ENCODE data around the gene SGTA. TPM values are rescaled to one million over a fixed set of nuclear protein-coding genes. Genes with fewer than 3 reads are reported as not detected.

SGTA gene
- total and polyA plus RNA-seq, 9 of the 15 experiments (the other 6 are each of a cell fraction or from before 2014, with no cell fraction given), result 1.4 to 110 (median 49.9) TPM

DNA sequence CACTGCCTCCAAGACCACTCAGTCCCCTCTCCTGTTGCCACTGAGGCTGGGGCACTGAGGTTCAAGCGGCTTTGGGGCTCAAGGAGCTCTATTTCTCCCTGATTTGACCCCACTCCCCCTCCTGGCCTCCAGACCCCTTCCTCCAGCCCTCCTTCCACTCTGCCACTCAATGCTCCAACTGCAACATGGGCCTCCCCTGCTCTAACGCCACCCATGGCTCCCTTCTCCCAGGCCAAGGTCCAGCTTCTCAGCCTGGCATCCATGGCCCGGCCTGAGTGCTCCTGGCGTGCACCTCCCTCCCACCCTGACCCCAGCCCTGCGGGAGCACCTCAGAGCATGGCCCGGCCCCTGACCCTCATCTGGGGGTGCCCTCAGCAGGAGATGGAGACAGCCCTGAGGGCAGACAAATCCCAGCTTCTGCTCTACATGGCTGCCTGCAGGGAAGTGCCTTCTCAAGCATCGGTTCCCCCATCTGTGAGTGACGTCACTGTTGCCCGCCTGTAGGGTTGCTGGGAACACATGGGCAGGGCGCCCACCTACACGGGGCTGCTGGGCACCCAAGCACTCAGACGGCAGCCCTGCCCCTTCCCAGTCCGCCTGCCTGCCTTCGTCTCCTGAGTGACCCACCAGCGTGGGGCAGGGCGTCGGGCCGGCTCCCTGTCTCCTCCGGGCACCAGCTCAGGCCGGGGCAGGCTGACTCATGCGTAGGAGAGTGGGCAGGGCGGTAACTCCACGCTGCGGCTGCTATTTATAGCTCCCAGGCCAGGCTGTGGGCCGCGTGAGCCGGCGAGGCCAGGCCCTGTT lies 60.3 kb downstream of the SGTA start (continued):
- TF ChIP-seq, protein P1, sequence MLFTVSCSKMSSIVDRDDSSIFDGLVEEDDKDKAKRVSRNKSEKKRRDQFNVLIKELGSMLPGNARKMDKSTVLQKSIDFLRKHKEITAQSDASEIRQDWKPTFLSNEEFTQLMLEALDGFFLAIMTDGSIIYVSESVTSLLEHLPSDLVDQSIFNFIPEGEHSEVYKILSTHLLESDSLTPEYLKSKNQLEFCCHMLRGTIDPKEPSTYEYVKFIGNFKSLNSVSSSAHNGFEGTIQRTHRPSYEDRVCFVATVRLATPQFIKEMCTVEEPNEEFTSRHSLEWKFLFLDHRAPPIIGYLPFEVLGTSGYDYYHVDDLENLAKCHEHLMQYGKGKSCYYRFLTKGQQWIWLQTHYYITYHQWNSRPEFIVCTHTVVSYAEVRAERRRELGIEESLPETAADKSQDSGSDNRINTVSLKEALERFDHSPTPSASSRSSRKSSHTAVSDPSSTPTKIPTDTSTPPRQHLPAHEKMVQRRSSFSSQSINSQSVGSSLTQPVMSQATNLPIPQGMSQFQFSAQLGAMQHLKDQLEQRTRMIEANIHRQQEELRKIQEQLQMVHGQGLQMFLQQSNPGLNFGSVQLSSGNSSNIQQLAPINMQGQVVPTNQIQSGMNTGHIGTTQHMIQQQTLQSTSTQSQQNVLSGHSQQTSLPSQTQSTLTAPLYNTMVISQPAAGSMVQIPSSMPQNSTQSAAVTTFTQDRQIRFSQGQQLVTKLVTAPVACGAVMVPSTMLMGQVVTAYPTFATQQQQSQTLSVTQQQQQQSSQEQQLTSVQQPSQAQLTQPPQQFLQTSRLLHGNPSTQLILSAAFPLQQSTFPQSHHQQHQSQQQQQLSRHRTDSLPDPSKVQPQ (CRISPR knock-in tag; IDR thresholded peaks at IDR 0.05; ENCODE audit: borderline replicate concordance), result 0 out of 2 replicates have a peak, but pooled peaks have one; percentile 19
- peak; percentile 66; the same call in 1 of the 2 replicates for TF ChIP-seq POLR2G (IDR thresholded peaks at IDR 0.05; ENCODE audit: low read depth, low read length)
- TF ChIP-seq ZNF584 (CRISPR knock-in tag; IDR thresholded peaks at IDR 0.05; ENCODE audit: low read depth), result peak; percentile 52; the same call in 1 of the 2 replicates
- TF ChIP-seq CREB1 (IDR thresholded peaks at IDR 0.05), result peak; percentile 25; the same call in 1 of the 2 replicates
- peak; percentile 79 for TF ChIP-seq CREB1 (CRISPR knock-in tag; IDR thresholded peaks at IDR 0.05)
- no peak for TF ChIP-seq ZNF785 (CRISPR knock-in tag; IDR thresholded peaks at IDR 0.05)
- peak in 1 of 2 experiments; percentile 81; a peak in 2 of 4 replicates for TF ChIP-seq MAZ (CRISPR knock-in tag; conservative IDR thresholded peaks at IDR 0.05 in 1 of 2, IDR thresholded peaks at IDR 0.05 in 1 of 2)
- TF ChIP-seq, protein P2, sequence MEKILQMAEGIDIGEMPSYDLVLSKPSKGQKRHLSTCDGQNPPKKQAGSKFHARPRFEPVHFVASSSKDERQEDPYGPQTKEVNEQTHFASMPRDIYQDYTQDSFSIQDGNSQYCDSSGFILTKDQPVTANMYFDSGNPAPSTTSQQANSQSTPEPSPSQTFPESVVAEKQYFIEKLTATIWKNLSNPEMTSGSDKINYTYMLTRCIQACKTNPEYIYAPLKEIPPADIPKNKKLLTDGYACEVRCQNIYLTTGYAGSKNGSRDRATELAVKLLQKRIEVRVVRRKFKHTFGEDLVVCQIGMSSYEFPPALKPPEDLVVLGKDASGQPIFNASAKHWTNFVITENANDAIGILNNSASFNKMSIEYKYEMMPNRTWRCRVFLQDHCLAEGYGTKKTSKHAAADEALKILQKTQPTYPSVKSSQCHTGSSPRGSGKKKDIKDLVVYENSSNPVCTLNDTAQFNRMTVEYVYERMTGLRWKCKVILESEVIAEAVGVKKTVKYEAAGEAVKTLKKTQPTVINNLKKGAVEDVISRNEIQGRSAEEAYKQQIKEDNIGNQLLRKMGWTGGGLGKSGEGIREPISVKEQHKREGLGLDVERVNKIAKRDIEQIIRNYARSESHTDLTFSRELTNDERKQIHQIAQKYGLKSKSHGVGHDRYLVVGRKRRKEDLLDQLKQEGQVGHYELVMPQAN (IDR thresholded peaks at IDR 0.05; ENCODE audit: borderline replicate concordance), result no peak
- TF ChIP-seq MEF2A (IDR thresholded peaks at IDR 0.05; ENCODE audit: control insufficient read depth, low read depth, low read length), result peak; percentile 98
- no peak for TF ChIP-seq ZNF311 (CRISPR knock-in tag; IDR thresholded peaks at IDR 0.05)
- TF ChIP-seq CREM (IDR thresholded peaks at IDR 0.05; ENCODE audit: low read depth), result peak; percentile 74
- TF ChIP-seq, protein P3, sequence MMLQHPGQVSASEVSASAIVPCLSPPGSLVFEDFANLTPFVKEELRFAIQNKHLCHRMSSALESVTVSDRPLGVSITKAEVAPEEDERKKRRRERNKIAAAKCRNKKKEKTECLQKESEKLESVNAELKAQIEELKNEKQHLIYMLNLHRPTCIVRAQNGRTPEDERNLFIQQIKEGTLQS (IDR thresholded peaks at IDR 0.05), result peak; percentile 93
- TF ChIP-seq, protein P3 (CRISPR knock-in tag; conservative IDR thresholded peaks at IDR 0.05), result no peak
- TF ChIP-seq L3MBTL2 (IDR thresholded peaks at IDR 0.05), result peak; percentile 89
- TF ChIP-seq MYNN (IDR thresholded peaks at IDR 0.05), result peak; percentile 90
- no peak for TF ChIP-seq MYNN (CRISPR knock-in tag; IDR thresholded peaks at IDR 0.05)
- TF ChIP-seq C11orf30 (IDR thresholded peaks at IDR 0.05; ENCODE audit: low read depth), result no peak
- no peak for TF ChIP-seq NCOR1 (IDR thresholded peaks at IDR 0.05)
- TF ChIP-seq, protein P4, sequence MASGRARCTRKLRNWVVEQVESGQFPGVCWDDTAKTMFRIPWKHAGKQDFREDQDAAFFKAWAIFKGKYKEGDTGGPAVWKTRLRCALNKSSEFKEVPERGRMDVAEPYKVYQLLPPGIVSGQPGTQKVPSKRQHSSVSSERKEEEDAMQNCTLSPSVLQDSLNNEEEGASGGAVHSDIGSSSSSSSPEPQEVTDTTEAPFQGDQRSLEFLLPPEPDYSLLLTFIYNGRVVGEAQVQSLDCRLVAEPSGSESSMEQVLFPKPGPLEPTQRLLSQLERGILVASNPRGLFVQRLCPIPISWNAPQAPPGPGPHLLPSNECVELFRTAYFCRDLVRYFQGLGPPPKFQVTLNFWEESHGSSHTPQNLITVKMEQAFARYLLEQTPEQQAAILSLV (tag; IDR thresholded peaks at IDR 0.05), result no peak

Data from K562 (cell line).